NB4 (cell line): Measurements from ENCODE around the gene TUBD1.

Source experiments
- CTCF ChIP-seq: IDR thresholded peaks from one replicate; pipeline ENCODE4 v1.5.1; 2012; ENCODE audit warnings: low read depth, low read length
- MAX ChIP-seq: IDR thresholded peaks from 2 replicates; pipeline ENCODE4 v1.6.1; 2011; ENCODE audit warnings: low read depth, low read length
- MYC ChIP-seq: IDR thresholded peaks from 2 replicates; pipeline ENCODE4 v1.6.1; 2011; ENCODE audit warnings: low read depth, low read length
- POLR2A ChIP-seq: IDR thresholded peaks from 2 replicates; pipeline ENCODE4 v1.6.1; 2011; ENCODE audit warnings: mild to moderate bottlenecking; ENCODE audit not compliant: insufficient read length; ENCODE audit errors: extremely low read depth

- TF ChIP-seq POLR2A: no peak
- TF ChIP-seq CTCF: no peak
- TF ChIP-seq MAX: no peak
- no peak for TF ChIP-seq MYC
Measured at GRCh38 chr17:59884861-59885260, 7.9 kb downstream of the TUBD1 start.
